A673 (cell line): ENCODE measurements around the gene CMTM1. TPM values are rescaled to one million over a fixed set of nuclear protein-coding genes. Genes with fewer than 3 reads are reported as not detected.
A peak's percentile ranks its signal among the peaks of the same experiment; 100 is the strongest.

Experiments used
- BruUV-seq: library from RNA; stranded (reverse); fragments of 400-500 nt; replicated peaks from 2 replicates; lab custom pipeline; 2021; lab: Mats Ljungman, UMichigan
- CTCF ChIA-PET: fragments of 300-600 bp; sonication (Branson Sonifier 250); formaldehyde crosslinking; loops from one replicate; lab custom pipeline; 2022; ENCODE audit warnings: antibody characterized with exemption; lab: Charles Lee
- POLR2A ChIA-PET: fragments of 300-600 bp; sonication (Branson Sonifier 250); formaldehyde crosslinking; loops from one replicate; lab custom pipeline; 2022; ENCODE audit warnings: antibody characterized with exemption; ENCODE audit not compliant: low non-redundant PET; lab: Charles Lee
- DNase-seq: peaks from one replicate; pipeline ENCODE4 v3.0.0-alpha.2; 2015; ENCODE audit warnings: low spot score
- H3K27ac ChIP-seq: fragments of 200-600 bp; sonication (generic); 2 replicates; pipeline ENCODE4 v1.5.1; 2016; ENCODE audit warnings: mixed run types, low read depth, mild to moderate bottlenecking, mixed read lengths, antibody characterized with exemption, low read length; ENCODE audit not compliant: poor library complexity, severe bottlenecking
- H3K27me3 ChIP-seq: fragments of 200-600 bp; sonication (generic); replicated peaks from 2 replicates; pipeline ENCODE4 v1.6.1; 2017; ENCODE audit warnings: mixed run types, low read depth, mild to moderate bottlenecking, mixed read lengths, antibody characterized with exemption, low read length; ENCODE audit not compliant: insufficient read depth, poor library complexity
- H3K36me3 ChIP-seq: fragments of 200-600 bp; sonication (generic); 2 replicates; pipeline ENCODE4 v1.6.1; 2016; ENCODE audit warnings: mixed run types, mild to moderate bottlenecking, mixed read lengths, antibody characterized with exemption, low read length; ENCODE audit not compliant: insufficient read depth, poor library complexity, severe bottlenecking
- H3K4me1 ChIP-seq: fragments of 200-600 bp; sonication (generic); 2 replicates; pipeline ENCODE4 v1.6.1; 2017; ENCODE audit warnings: mixed run types, mild to moderate bottlenecking, mixed read lengths, antibody characterized with exemption, low read length; ENCODE audit not compliant: insufficient read depth, poor library complexity, severe bottlenecking
- H3K4me3 ChIP-seq: fragments of 200-600 bp; sonication (generic); 2 replicates; pipeline ENCODE4 v1.5.1; 2016; ENCODE audit warnings: low read depth, mixed run types, mild to moderate bottlenecking, mixed read lengths, low read length; ENCODE audit not compliant: poor library complexity, severe bottlenecking
- H3K9me3 ChIP-seq: fragments of 200-600 bp; sonication (generic); 2 replicates; pipeline ENCODE4 v1.6.1; 2016; ENCODE audit warnings: mixed run types, low read depth, mild to moderate bottlenecking, mixed read lengths, antibody characterized with exemption, low read length; ENCODE audit not compliant: poor library complexity, severe bottlenecking
- CTCF ChIP-seq: fragments of 300-800, 200-600 bp; sonication (generic); conservative IDR thresholded peaks from 2 replicates; pipeline ENCODE4 v1.5.1; 2017; ENCODE audit warnings: low read depth, mild to moderate bottlenecking, antibody characterized with exemption, low read length, moderate library complexity, mixed read lengths
- EZH2 ChIP-seq: fragments of 200-600 bp; sonication (generic); IDR thresholded peaks from 2 replicates; pipeline ENCODE4 v1.6.1; 2017; ENCODE audit warnings: borderline replicate concordance, low read depth, mild to moderate bottlenecking, mixed read lengths, antibody characterized with exemption, low read length; ENCODE audit not compliant: poor library complexity, severe bottlenecking
- intact Hi-C: fragments of 100-400 bp; cut with micrococcal nuclease; formaldehyde crosslinking; loops from one replicate; pipeline ENCODE4 v1.10.0; 2022; ENCODE audit not compliant: unreplicated experiment
- total RNA-seq: library from RNA; stranded (reverse); gene quantifications from 2 replicates; pipeline ENCODE4 v1.2.3, GENCODE V29; 2021

CMTM1 gene
- total RNA-seq, 1 experiment from 2014 or later = 7.1 TPM

- no TSS peak for BruUV-seq
- ChIA-PET CTCF (no interaction called here), POLR2A (no interaction called here)
- DNase-seq = no peak
- Histone ChIP-seq H3K36me3 (no peaks in the 10 kb centered on the region), H3K27ac (no peak overlapping the region), H3K4me1 (peaks cover 15% of the 10 kb centered on the region), H3K27me3 (no peaks in the 10 kb centered on the region), H3K4me3 (no peak overlapping the region), H3K9me3 (no peaks in the 10 kb centered on the region)
- no peak for TF ChIP-seq EZH2
- no peak for TF ChIP-seq CTCF
- intact Hi-C loops = no loop called here
These were observed 18.2 kb upstream of the CMTM1 start for GRCh38 chr16:66548068-66548467.

GRCh38 chr16:66548868-66549267 is 17.4 kb upstream of the CMTM1 start:
- Histone ChIP-seq H3K4me1 (peaks cover 19% of the 10 kb centered on the region), H3K27me3 (no peaks in the 10 kb centered on the region), H3K4me3 (peak overlapping the region; percentile 73), H3K9me3 (no peaks in the 10 kb centered on the region), H3K36me3 (no peaks in the 10 kb centered on the region), H3K27ac (peak overlapping the region; percentile 94)
- DNase-seq = no peak
- BruUV-seq = no TSS peak
- intact Hi-C loops = no loop called here
- TF ChIP-seq EZH2 (no peak), CTCF (no peak)
- CTCF ChIA-PET = interaction anchor here (0.7 kb wide), 1 partner anchor 29 kb away, joined by 4 read pairs; no protein-coding TSS in a partner anchor
- POLR2A ChIA-PET = no interaction called here

DNA sequence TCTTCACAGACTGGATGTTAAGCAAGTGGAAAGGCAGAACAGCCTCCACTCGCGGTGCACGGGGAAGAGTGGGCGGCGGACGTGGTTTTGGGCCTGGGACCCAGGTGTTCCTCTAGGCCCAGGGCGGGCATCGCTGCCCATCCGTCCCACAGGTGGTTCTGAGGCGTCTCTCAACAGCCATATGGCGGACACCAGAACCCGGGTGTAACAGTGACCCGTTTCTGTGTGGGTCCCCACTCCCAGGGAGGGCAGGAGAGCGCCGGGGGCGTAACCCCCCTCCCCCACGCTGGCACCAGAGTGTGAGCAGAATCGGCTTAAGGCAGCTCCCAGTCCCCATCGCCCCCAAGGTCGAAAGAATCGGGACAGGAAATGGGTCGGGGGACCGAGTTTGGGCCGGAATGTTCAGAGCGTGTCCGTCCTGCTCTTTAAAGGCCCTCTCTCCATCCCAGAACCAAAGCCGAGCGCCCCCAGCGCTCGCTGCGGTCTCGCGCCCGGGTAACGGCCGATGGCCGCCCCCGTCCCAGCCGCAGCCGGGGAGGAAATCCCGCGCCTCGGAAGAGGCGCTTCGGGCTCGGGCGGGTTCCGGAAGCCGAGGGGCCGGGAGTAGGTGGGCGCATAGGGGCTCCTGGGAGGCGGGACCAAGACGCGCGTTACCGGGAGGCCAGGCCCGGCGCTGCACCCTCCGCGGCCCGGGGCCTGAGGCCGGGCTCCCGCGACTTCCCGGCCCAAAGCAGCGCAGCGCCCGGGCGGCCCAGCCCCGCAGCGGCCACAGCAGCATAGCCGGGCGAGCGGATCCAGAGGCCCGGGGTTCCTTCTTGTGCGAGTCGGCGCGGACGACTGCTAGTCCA is 16.7 kb upstream of the CMTM1 start, which contains the start of gene TK2:
Gene TK2, minus strand, starts transcription at position 839 of the 848 bp plus-strand sequence. Its CDS starts 61 bp downstream, at position 778.
- intact Hi-C loops = no loop called here
- CTCF ChIA-PET = interaction anchor here (0.7 kb wide), 1 partner anchor 28 kb away, joined by 4 read pairs; no protein-coding TSS in a partner anchor
- POLR2A ChIA-PET = no interaction called here

More for the DNA sequence above, 16.7 kb upstream of the CMTM1 start, which contains the start of gene TK2:
- peak; percentile 75 for DNase-seq
- no peaks in the 10 kb centered on the region for H3K9me3 ChIP-seq
- peak within 1 kb of the TSS; percentile 73 for H3K4me3 ChIP-seq
- peaks cover 19% of the 10 kb centered on the region for H3K4me1 ChIP-seq
- H3K36me3 ChIP-seq = no peaks in the 10 kb centered on the region
- BruUV-seq = TSS peak; percentile 39
- no peak for TF ChIP-seq EZH2
- peak; percentile 38; the same call in 1 of the 2 replicates for TF ChIP-seq CTCF
- H3K27ac ChIP-seq = peak within 1 kb of the TSS; percentile 94
- no peaks in the 10 kb centered on the region for H3K27me3 ChIP-seq
